GM12875 (cell line): ENCODE results near the gene GALNT18.

Source experiments
- H3K4me3 ChIP-seq: one replicate; pipeline ENCODE4 v1.5.1; 2011; ENCODE audit warnings: low read depth, low read length, control low read depth
- TF ChIP-seq, protein P1 (sequence below): IDR thresholded peaks from 2 replicates; pipeline ENCODE4 v1.5.1; 2011; ENCODE audit warnings: low read depth, mild to moderate bottlenecking, control low read depth, inconsistent platforms, low read length, moderate library complexity, borderline replicate concordance; ENCODE audit not compliant: insufficient read depth

GALNT18 gene

DNA sequence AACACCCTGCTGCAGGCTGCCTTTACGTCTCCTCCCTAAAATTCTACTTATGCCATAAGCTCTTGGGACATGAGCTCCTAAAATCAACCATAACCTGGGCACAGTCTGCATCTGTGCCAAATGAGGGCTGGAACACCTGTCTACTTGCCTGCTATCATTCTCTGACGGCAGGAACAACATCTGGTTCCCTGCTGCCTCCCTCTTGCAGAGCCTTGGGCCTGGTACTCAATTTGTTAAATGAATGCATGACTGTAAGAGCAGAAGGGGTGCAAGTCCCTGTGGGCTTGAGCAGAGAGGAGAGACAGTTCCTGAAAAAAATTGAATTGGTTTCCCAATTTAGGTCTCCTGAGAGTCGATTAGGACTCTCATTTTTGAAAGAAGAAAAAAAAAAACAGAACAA is 202.1 kb downstream of the GALNT18 start:
- TF ChIP-seq, protein P1, sequence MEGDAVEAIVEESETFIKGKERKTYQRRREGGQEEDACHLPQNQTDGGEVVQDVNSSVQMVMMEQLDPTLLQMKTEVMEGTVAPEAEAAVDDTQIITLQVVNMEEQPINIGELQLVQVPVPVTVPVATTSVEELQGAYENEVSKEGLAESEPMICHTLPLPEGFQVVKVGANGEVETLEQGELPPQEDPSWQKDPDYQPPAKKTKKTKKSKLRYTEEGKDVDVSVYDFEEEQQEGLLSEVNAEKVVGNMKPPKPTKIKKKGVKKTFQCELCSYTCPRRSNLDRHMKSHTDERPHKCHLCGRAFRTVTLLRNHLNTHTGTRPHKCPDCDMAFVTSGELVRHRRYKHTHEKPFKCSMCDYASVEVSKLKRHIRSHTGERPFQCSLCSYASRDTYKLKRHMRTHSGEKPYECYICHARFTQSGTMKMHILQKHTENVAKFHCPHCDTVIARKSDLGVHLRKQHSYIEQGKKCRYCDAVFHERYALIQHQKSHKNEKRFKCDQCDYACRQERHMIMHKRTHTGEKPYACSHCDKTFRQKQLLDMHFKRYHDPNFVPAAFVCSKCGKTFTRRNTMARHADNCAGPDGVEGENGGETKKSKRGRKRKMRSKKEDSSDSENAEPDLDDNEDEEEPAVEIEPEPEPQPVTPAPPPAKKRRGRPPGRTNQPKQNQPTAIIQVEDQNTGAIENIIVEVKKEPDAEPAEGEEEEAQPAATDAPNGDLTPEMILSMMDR, result no peak

DNA sequence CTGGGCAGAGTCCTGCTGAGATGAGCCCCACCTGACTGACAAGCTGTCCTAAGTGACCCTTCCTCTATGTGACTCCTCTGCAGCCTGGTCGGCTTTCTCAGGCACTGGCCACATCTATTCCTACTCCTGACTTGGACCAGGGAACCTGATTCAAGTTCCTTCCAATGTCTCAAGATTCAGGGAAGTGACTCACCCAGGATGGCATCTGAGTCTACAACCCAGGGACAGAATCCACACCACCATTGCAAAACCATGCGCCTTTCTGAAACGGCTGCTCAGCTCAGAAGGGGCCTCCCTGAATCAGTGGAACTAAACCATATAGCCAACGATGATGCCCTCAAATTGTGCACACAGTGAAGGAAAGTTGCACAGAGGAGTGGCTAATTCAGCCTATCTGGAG is 204.9 kb downstream of the GALNT18 start:
- no peak overlapping the region for H3K4me3 ChIP-seq
- TF ChIP-seq, protein P1, result no peak

More for the DNA sequence above, 202.1 kb downstream of the GALNT18 start:
- no peak overlapping the region for H3K4me3 ChIP-seq

DNA sequence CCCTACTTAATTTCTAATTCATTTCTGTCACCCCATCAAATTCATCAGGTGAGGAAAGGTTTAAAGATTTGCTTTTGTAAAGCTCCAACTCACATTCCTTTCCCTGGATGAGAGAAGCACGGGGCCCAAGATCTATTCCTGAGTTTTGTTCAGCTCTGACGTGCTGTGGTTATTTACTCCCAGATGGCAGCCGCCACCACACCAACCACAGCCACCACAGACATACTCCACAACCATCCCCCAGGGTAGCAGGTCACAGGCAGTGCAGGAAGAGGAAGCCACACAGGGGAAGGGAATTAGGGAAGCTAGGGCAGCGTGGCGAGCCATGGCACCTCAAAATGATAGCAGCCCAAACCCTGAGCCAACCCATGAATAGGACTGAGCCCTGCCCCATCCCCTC is 205.3 kb downstream of the GALNT18 start:
- no peak overlapping the region for H3K4me3 ChIP-seq
- TF ChIP-seq, protein P1, result no peak

DNA sequence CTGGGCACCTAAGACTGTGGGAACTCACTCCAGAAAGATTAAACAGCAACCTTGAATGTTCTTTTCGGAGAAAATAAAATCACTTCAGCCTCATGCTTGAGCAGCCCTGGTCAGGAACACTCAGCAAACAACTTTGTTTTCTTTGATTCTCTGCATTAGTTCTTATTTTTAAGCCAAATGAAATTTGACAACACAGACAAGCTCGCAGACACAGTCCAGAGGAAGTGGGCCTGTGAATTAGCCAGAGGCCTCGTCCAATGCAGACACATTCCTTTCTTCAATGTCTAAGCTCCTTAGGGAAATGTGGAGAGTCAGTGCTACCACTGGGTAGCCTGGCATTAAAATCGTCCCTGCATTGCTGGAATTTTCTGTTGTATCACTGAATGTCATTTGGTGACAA is 205.9 kb downstream of the GALNT18 start:
- TF ChIP-seq, protein P1, result no peak

GRCh38 chr11:11414996-11415395 is 206.8 kb downstream of the GALNT18 start:
- H3K4me3 ChIP-seq, result no peak overlapping the region
- TF ChIP-seq, protein P1, result no peak

More for the DNA sequence above, 205.9 kb downstream of the GALNT18 start:
- H3K4me3 ChIP-seq, result no peak overlapping the region

DNA sequence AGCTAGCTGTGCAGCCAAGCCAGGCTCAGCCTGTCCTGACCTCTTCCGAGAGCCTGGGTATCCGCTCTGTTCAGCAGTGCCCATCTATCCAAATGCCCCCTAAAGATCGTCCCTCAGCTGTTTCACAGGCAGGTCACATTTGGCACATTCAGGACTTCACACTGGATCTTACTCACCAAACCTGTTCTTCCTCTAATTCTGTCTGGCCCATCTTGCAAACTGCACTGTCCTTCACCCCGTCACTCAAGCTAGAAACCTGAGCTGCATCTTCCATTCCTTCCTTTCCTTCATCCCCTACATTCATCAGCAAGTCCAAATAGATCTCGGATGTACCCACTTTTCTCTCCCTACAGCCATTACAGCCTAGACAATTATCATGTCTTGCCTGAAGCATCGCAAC is 208.0 kb downstream of the GALNT18 start:
- no peak overlapping the region for H3K4me3 ChIP-seq

GRCh38 chr11:11411401-11411985 is 210.3 kb downstream of the GALNT18 start:
- TF ChIP-seq, protein P1, result no peak

More for the DNA sequence above, 208.0 kb downstream of the GALNT18 start:
- TF ChIP-seq, protein P1, result no peak

More at GRCh38 chr11:11411401-11411985, 210.3 kb downstream of the GALNT18 start:
- H3K4me3 ChIP-seq, result no peak overlapping the region
